ENCODE results near the gene MLLT3. TPM values are rescaled to one million over a fixed set of nuclear protein-coding genes. Genes with fewer than 3 reads are reported as not detected.

The MLLT3 gene
- total and polyA plus RNA-seq, 2 of the 8 experiments (the other 6 are each of a cell fraction or from before 2014, with no cell fraction given) = 5.9 to 9.6 TPM

DNA sequence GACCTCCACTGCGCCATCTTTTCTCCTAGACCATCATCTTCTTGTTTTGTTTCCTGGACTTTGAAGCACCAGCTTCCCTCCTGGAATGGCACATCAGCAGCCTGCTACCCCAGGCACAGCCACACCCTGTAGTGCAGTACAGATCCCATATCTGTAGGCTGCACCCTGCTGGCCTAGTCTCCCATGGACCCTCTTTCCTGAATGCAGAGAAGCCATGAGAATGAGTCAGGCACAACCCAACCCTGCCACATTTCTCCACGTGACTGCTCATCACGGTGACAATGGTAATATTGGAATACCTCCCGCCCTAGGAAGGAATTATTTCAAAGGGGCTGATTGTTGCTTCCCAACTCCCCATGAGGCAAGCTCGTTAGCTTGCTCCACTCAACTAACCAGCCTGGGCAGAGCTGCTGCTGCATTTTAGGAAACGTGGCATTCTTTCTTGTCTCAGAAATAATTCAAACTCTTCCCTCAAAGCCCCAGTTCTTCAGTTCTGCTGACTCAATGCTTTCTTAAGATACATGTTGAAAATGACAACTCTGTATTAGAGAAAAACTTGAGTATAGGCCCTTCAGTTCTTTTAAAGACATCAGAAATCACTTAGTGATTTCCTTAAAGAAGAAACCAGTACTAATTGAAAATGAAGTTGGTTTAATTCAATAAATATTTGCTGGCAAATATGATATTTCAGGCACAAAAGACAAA, 328.1 kb downstream of the MLLT3 start:
- no peak overlapping the region for H4K91ac ChIP-seq (replicated peaks; ENCODE audit: insufficient read length, low read length)
- TF ChIP-seq JUND (IDR thresholded peaks at IDR 0.05; ENCODE audit: low read length) (no peak), RAD21 (IDR thresholded peaks at IDR 0.05 in 1 of 2, conservative IDR thresholded peaks at IDR 0.05 in 1 of 2; ENCODE audit: low read depth in 2 of 2, low read length in 2 of 2) (no peak), HDAC6 (IDR thresholded peaks at IDR 0.05; ENCODE audit: low read depth, low read length) (no peak), RFX5 (IDR thresholded peaks at IDR 0.05; ENCODE audit: borderline replicate concordance, low read depth, low read length) (no peak), EP300 (IDR thresholded peaks at IDR 0.05; ENCODE audit: borderline replicate concordance in 1 of 2, low read depth in 2 of 2, low read length in 2 of 2) (no peak), HDAC2 (IDR thresholded peaks at IDR 0.05; ENCODE audit: borderline replicate concordance in 1 of 2, low read depth in 2 of 2, low read length in 2 of 2) (no peak), KDM1A (IDR thresholded peaks at IDR 0.05; ENCODE audit: borderline replicate concordance, low read length) (no peak), TCF12 (IDR thresholded peaks at IDR 0.05; ENCODE audit: low read depth, low read length) (no peak)
- no peak overlapping the region for H3K56ac ChIP-seq (replicated peaks; ENCODE audit: insufficient read length, low read depth, low read length)
- H4K20me1 ChIP-seq (replicated peaks in 1 of 2; ENCODE audit: control insufficient read depth in 1 of 2, insufficient read depth in 2 of 2, low read length in 2 of 2) = no peaks in the 10 kb centered on the region
- no peaks in the 10 kb centered on the region for H3K79me2 ChIP-seq (ENCODE audit: control insufficient read depth in 1 of 2, insufficient read depth in 2 of 2, low read length in 2 of 2)
- H3K23ac ChIP-seq (ENCODE audit: insufficient read length) = no peak overlapping the region
- no peaks in the 10 kb centered on the region for H3K27me3 ChIP-seq (replicated peaks in 1 of 4; ENCODE audit: control insufficient read depth in 3 of 4, extremely low read depth in 1 of 4, insufficient read depth in 3 of 4, low read length in 3 of 4)
- CTCF ChIA-PET (ENCODE audit: partially characterized antibody) = interaction anchor here (0.8 kb wide), 1 partner anchor 14 kb away, joined by 5 read pairs; no protein-coding TSS in a partner anchor
- H3K9ac ChIP-seq (replicated peaks in 1 of 4; ENCODE audit: extremely low read depth in 1 of 4, low read depth in 3 of 4, low read length in 3 of 4) = no peak overlapping the region
- no peak overlapping the region for H3K4me3 ChIP-seq (ENCODE audit: extremely low read depth in 1 of 4, insufficient read depth in 2 of 4, low read depth in 3 of 4, low read length in 4 of 4)
- FAIRE-seq (no peak), DNase-seq (ENCODE audit: low read depth in 1 of 2, low spot score in 2 of 2) (no peak)
- no peak overlapping the region for H3K14ac ChIP-seq (ENCODE audit: insufficient read length)
- H3K79me1 ChIP-seq (ENCODE audit: low read depth, low read length) = no peaks in the 10 kb centered on the region
- H2BK120ac ChIP-seq (replicated peaks; ENCODE audit: low read depth, low read length) = peak overlapping the region; percentile 24
- peak overlapping the region; percentile 51; the same call in 1 of the 2 replicates for H2BK12ac ChIP-seq (ENCODE audit: low read depth, low read length)
- H2AK5ac ChIP-seq (ENCODE audit: low read depth, low read length) = no peak overlapping the region
- no peaks in the 10 kb centered on the region for H3K23me2 ChIP-seq (ENCODE audit: low read depth, low read length)
- no peak overlapping the region for H3K27ac ChIP-seq (ENCODE audit: low read depth, low read length)
- H3K9me3 ChIP-seq (ENCODE audit: insufficient read depth in 2 of 2, low read depth in 1 of 2, low read length in 1 of 2) = no peaks in the 10 kb centered on the region
- no peak overlapping the region for H4K5ac ChIP-seq (ENCODE audit: insufficient read length, low read depth, low read length)
- H3K4me2 ChIP-seq (ENCODE audit: insufficient read depth in 1 of 2, low read depth in 2 of 2, low read length in 2 of 2) = no peak overlapping the region
- no peak overlapping the region for H2AFZ ChIP-seq (ENCODE audit: low read length)
- no peaks in the 10 kb centered on the region for H3K4me1 ChIP-seq (replicated peaks in 1 of 4; ENCODE audit: control insufficient read depth in 3 of 4, insufficient read depth in 4 of 4, low read length in 3 of 4)
- POLR2A ChIA-PET (ENCODE audit: partially characterized antibody) = no interaction called here
- H2BK5ac ChIP-seq (ENCODE audit: low read depth, low read length) = 0 out of 2 replicates have a peak overlapping the region, but pooled peaks have one; percentile 19
- WGBS, 2 experiments (ENCODE audit: extremely low coverage in 1 of 2, insufficient coverage in 1 of 2, insufficient read length in 1 of 2, insufficient replicate concordance in 2 of 2, low coverage in 1 of 2, low lambda C conversion rate in 2 of 2, missing lambda C conversion rate in 1 of 2) = 87% methylated on average over 6 of the region's 6 CpGs; no CpG with 5 or more reads in 1 of the 2 experiments
- peak overlapping the region; percentile 97 for H2BK15ac ChIP-seq (ENCODE audit: low read length)
- no peaks in the 10 kb centered on the region for H3K36me3 ChIP-seq (ENCODE audit: control insufficient read depth in 2 of 4, insufficient read depth in 4 of 4, low read length in 3 of 4)
- H3K18ac ChIP-seq (ENCODE audit: extremely low read depth, low read length) = no peak overlapping the region
- 0 out of 2 replicates have a peak overlapping the region, but pooled peaks have one; percentile 26 for H2BK20ac ChIP-seq (ENCODE audit: low read length)
- peak overlapping the region; percentile 37; the same call in 1 of the 2 replicates for H4K8ac ChIP-seq (ENCODE audit: extremely low read depth, insufficient read depth, low read length)
- no peak overlapping the region for H3K4ac ChIP-seq (replicated peaks; ENCODE audit: insufficient read length, low read depth, low read length)

Measured in H1 (cell line).